GM19463 (cell line): Measurements from ENCODE around the gene RPL10A.

ENCODE experiments used
- ATAC-seq: cut with Tn5 transposase; IDR thresholded peaks from one replicate; pipeline ENCODE4 v1.9.1; 2021; ENCODE audit warnings: mild to moderate bottlenecking, moderate library complexity; ENCODE audit not compliant: unreplicated experiment

The RPL10A gene

DNA sequence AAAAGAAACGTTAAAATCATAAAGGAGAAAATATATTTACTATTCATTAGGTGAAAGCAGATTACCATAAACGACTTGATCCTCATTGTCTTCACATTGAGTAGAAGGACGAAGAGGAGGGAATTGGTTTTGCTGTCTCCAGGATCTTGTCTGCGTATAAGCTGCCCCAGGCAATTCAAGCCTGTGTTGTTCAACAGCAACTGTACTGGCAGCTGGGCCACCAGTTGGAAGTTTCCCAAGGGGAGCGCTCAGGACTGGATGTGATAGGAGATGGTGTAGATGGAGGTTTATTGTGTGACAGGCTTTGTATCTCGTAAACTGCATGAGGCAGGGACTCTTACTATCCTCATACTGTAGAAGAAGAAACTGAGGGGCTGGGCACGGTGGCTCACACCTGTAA, 20.0 kb upstream of the RPL10A start:
- ATAC-seq, result no peak

DNA sequence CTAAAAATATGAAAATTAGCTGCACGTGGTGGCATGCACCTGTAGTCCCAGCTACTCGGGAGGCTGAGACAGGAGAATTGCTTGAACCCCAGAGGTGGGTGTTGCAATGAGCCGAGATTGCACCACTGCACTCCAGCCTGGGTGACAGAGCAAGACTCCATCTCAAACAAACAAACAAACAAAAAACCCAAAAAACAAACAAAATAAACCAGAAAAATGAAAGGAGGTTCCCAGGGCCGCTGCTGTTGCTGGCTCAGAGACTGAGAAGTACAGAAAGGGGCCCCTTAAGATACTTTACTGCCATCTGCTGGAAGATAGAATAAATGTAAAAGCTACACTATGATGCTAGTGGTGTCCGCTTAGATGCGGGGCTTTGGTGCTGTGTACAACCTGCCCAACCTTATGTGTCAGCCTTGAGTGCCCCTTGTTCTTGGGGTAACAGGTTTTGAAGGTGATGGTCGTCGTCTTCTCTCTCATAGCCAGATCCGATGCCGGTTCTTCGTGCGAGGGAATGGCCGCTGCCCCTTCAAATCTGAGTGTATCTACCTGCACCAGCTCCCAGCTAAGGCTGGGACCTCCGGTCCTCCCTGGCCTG, 18.8 kb upstream of the RPL10A start:
- peak; percentile 39 for ATAC-seq

DNA sequence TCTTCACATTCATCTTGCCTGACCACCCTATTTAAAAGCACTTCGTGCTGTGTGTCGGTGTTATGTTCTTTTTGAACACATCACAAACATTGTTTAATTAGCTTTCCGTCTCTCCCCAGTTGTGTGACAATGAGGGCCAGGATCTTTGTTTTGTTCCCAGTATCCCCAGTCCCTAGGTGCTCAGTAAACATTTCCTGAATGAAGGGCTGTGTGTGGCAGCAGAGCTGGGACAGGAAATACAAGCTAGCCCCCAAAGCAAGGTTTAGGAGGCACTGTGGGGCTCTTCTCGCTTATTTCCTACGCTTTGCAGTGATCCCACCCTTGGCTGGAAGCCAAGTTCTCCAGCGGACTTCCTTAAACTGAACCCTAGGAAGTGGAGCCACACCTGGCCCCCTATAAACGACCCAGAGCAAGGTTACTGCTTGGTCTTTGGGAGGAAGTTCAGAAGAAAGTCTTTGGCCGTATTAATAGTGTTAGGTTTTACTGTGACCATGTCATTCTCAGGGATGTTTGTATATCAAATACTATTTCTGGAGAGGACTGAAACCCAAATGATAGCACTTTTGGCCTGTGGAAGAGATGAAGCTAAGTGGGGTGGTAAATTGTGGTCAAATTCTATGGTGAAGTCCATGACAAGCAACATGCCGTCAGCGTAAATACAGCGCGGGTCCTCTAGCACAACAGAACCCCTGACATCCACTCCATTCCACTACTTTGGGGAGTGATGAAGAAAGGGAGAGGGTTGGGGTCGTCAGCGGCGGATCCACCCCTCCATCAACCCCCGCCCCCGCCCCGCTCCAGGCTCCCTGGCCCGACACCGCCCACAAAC, 16.6 kb upstream of the RPL10A start:
- ATAC-seq, result no peak

DNA sequence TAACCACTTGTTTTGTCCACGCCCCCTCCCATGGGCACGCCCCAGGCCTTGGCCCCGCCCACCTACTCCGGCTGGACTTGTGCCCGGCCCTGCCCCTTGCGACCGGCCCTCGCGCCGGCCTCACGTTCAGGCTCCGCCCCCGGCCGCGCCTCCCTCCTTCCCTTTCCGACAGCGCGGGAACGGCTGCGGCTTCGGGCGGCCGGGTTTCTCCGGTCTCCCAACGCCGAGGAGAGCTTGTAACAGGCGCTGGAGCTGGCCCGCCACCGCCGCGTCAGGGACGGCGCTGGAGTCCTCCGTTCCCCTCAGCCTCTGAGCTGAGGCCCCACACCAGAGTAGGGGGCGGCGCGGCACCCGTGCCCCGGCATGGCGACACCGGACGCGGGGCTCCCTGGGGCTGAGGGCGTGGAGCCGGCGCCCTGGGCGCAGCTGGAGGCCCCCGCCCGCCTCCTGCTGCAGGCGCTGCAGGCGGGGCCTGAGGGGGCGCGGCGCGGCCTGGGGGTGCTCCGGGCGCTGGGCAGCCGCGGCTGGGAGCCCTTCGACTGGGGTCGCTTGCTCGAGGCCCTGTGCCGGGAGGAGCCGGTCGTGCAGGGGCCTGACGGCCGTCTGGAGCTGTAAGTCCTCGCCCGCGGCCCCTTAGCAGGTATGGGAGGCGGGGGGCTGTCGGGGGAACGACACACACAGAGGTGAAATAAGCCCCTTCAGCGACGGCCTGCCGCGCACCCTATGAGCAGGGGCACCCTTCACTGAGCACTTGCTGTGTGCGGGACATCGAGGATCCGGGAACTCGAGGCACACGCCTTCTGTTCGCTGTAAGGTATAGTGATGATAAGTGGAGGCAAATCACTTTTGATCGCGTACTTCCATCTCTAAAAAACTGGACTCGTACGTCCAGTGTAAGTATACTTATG, 15.8 kb upstream of the RPL10A start, which contains the start of gene FANCE:
Gene FANCE (plus strand): TSS at position 156 of the 908 bp plus-strand sequence. CDS start 208 bp downstream, at position 364.
- ATAC-seq, result peak; percentile 90

DNA sequence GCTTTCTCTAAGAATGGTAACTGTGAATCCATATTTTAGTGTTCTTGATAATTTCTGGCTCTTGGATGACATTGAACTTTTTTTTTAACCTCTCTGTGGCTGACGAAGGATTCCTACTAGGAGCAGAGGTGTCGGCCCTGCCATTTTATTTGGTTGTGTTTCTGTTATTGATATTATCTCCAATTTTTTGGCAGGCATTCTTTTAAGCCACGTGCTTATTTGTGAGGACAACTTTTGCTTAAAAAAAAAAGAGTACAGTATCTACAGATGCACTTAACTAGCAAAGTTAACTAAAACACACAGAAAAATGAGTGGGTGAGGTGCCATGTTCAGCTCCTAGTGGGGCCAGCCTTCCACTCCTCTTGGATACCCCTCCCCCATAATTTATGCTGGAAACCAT, 15.0 kb upstream of the RPL10A start:
- no peak for ATAC-seq

DNA sequence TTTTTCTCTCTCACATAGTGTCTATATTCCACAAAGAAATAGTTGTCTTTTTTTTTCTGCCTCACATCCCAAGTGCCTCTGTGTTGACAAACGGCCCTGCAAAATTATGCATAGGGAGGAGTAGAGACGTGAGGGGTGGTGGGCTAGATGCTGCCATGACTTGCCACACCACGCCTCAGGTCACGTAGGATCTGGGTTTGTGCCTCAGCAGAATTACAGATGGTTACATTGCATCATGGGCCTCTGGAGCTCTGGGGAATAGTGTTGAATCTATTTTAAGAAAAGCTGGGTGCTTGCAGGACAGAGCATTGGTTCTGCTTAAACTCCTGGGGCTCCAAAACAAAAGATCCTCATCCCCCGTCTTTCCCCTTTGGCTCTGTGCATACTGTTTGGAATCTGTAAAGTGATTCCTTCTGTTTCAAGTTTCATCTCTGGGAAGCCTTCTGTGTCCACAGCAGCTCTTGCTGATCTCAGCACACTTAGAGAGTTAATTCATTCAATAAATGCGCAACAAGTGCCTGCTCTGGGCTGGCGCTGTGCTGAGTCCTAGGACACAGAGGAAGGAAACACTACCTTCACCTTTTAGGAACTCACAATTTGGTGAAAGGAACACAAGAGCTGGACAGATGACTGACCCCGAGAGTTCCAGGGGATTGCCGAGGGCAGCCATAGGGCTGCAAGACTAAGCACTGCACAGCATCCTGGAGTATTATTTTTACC, 13.7 kb upstream of the RPL10A start:
- ATAC-seq, result no peak

DNA sequence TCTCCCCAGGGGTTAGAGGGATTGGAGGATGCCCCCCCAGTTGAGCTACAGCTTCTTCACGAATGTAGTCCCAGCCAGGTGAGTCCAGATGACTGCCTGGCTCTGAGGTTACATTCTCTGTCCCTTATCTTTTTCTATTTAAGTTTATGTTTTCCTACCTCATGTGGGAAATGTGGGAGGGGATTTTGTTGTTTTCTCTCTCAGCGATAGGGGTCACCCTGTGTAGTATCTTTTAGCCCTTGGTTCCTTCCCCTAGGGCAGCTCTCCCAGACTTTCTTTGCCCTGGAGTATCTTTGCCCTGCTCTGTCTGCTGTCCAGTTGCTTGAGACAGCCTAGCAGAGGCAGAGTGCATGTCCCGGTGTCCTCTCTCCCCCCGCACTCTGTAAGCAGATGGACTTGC, 10.3 kb upstream of the RPL10A start:
- no peak for ATAC-seq

DNA sequence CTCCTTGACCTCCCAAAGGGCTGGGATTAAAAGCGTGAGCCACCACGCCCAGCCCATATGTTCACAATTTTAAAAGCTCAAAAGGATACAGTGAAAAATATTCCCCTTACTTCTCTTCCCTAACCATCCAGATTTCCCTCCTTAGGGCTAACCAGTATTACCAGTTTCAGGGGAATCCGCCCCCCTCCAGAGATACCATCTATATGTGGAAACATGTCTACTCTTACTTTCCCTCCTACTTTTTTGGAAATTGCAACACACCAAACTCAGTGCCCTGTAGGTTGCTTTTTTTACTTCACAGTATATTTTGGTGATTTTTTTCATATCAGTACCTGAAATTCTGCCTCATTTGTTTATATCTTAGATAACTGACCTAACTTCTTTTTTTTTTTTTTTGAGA, 6.9 kb upstream of the RPL10A start:
- no peak for ATAC-seq

DNA sequence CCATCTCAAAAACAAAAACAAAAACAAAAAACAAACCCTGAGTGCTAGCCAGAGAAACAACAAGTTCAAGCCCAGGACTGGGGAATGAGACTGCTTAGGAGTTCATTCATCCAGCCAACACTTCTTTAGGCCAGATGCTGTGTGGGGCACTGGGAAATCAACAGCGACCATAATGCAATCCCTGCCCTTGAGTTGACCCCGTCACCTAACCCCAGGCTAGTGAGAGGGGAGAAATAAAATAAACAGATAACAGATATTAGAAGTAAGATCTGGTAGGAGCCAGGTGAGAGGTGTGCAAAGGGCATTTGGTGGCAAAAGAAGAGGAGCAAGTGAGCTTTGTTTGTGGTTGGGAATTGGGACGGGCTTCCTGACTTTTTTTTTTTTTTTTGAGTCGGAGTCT, 4.9 kb upstream of the RPL10A start:
- ATAC-seq, result no peak

DNA sequence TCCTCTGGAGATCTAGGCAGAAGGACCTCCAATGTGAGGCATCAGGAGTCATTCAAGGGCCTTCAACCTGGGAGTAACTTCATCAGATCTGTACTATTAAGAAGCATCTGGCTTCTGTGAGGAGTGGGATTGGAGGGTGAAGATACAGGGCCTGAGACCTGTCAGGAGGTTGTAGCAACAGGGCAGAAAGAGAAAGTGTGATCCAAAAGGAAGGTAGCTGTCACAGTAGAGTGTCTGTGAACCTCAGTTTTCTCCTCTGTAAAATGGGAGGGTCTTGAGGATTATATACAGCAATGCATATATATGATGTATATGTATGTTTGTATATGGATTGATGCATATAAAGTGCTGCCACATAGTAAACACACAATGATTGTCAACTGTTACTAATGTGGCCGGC, 2.6 kb upstream of the RPL10A start:
- no peak for ATAC-seq

DNA sequence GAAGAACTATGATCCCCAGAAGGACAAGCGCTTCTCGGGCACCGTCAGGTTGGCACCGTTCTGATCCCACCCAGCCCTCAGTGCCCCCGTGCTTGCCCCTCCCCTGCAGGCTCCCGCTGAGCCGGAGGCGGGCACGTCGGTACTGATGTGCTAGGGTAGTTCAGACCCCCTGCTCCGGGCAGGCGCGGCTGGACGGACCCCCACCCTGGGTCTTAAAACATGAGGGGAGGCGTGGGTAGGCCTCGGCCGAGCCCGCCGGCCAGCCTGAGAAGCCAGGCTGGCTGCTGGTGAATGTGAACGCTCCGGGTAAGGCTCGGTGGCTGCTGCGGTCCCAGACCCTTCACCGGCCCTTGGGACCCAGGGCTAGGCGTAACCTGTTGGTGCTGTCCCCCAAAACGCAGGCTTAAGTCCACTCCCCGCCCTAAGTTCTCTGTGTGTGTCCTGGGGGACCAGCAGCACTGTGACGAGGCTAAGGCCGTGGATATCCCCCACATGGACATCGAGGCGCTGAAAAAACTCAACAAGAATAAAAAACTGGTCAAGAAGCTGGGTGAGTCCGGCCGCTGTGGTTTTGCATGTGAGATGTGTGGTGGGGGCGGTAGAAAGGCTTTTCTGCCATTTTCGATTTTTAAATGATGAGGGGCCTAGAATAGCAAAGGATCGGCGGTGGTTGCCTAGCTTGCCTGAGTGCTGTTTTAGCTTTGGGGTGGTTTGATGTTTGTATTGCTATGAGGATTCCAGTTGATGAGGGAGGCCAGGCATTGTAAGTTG, 964 bp downstream of the RPL10A start:
- no peak for ATAC-seq

DNA sequence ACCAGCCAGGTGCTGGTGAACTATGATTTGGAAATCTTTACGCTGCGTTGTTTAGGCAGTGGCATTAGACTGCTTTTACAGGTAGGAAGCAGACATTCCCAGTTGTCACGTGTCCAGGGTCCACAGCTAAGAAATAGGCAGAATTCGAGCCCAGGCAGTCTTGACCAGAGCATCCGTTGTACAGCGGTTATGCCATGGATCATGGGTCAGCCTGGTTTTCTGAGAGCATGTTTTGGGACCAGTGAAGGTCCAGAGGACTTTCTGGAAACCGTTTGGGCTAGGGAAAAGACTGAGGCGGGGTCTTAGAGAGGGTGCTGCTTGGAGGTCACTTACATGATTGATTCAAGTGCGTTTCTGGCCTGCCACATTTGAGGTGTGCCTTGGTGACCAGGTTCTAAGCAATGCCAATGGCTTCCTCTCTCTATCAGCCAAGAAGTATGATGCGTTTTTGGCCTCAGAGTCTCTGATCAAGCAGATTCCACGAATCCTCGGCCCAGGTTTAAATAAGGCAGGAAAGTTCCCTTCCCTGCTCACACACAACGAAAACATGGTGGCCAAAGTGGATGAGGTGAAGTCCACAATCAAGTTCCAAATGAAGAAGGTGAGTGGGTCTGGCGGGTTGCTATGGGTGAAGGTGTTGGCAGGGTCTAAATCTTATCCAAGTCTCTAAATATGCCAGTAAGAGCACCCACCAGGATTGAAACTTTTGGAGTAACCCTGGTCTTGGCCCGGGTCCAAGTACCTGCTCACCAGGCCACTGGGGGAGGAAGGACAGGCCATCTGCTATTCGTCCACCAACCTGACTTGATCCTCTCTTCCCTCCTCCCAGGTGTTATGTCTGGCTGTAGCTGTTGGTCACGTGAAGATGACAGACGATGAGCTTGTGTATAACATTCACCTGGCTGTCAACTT, 1.8 kb downstream of the RPL10A start:
- ATAC-seq, result no peak

DNA sequence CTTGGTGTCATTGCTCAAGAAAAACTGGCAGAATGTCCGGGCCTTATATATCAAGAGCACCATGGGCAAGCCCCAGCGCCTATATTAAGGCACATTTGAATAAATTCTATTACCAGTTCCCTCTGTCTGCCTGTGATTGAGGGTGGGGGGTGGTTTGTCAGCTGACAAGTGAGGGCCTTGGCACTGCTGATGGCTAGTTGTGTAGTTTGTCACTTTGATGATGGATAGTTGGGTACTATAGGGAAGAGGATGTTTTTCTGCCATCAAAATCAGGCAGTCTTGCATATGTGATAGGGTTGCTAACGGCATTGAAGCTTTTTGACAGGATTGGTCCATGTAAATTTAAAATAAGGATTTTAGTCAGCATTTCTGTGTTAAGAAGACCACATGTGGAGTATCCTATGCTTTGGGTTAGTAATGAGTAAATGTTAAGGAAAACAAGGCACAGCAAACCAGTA, 2.5 kb downstream of the RPL10A start:
- no peak for ATAC-seq

DNA sequence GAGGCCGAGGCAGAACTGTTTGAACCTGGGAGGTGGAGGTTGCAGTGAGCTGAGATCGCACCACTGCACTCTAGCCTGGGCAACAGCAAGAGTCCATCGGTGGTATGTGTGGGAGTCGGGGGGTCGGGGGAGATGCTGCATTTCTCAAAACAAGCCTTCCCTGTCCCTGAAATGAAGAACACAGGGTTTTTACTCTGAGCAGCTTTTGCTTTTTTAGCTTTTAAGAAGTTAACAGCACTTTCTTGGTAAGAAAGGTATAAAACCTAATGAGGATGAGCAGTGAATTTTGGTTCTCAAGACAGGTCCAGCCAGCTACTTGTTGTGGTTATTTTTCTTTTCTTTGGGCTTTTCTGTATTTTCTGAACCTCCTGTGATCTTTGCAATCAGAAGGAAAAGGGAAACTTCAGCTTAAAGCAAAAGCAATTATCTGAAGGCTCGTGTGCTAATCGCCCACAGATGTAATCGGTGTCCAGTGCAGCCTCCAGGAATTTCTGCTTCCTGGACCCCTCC, 3.7 kb downstream of the RPL10A start:
- no peak for ATAC-seq

DNA sequence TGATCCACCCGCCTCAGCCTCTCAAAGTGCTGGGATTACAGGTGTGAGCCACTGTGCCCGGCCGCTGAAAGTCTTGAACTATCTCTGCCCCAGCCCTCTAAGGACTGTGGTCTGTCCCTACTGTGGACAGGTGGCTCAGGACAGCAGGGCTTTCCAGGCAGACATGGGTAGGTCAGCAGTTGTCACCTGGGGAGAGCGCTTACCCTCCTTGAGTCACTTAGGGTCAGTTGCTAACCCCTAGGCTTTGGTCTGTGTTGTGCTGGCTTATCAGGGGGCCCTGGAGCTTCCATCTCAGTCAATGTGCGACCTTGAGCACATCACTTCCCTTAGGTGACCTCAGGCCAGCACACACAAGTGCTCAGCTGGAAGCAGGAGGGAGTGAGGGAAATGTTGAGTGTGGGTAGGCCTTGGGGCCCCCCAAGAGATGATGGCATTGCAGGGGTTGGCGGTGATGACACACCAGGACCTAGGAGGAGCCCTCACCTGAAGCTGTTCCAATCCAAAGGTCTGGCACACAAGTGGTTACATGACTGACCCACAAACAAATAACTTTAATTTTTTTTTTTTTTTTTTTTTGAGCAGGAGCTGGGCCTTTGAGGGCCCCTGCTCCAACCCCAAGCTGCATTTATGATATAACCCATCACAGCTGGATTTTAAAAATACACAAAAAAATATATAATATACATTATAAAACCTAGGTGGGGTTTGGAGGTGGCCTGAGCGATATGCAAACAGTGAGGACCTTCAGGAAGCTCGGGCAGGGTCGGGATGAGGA, 5.1 kb downstream of the RPL10A start:
- no peak for ATAC-seq

DNA sequence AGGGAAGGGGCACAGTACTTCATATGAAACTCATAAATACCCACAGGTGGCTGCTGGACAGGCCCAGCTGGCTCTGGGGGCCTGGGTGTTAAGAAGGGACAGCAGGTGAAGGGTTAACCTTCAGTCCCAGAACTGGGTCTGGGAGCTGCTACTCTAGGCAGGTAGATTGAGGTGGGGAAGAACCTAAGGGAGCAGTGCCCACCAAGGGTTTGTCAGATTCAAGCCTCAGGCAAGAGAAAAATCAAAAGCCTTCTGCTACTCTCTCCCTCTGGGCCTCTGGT, 5.6 kb downstream of the RPL10A start:
- ATAC-seq, result no peak

DNA sequence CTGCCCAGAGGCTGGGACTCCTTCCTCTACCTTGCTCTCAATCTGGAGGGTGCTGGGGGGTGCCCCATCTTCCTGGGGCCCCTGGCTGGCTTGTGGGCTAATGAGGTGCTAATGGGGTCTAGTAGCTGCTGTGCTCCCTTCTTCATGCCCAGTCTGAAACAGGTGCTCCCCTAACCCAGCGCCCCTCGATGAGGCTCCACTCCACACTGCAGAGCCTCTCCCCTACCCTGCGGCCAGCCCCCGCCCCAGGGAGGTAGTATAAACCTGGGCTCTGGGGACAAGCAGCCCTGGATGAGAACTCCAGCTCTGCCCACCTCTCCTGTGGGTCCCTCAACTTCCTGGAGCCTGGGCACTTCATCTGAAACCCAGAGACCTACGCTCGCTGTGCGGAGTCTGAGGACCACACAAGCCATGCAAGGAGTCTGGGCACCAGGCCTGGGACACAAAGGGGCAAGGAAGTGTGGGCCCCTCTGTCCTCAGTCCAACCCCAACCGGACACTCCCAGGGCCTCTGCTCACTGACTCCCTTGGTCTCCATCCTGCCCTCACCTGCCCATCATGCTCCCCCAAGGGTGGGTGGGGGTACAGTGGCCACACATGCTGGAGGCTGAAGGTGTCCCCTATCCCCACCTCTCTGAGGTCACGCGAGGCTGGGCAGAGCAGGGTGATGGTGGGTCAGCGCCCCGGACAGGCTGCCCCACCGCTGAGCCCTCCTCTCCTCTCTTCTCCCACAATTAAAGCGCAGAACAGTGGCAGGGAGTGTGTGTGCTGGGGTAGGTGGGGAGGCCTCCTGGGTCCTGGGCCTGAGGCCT, 6.1 kb downstream of the RPL10A start:
- ATAC-seq, result no peak
